ENCODE results near the gene AFF3. TPM values are rescaled to one million over a fixed set of nuclear protein-coding genes. Genes with fewer than 3 reads are reported as not detected.

Gene AFF3
- total RNA-seq, 2 experiments from 2014 or later: 3.1 to 3.5 TPM

DNA sequence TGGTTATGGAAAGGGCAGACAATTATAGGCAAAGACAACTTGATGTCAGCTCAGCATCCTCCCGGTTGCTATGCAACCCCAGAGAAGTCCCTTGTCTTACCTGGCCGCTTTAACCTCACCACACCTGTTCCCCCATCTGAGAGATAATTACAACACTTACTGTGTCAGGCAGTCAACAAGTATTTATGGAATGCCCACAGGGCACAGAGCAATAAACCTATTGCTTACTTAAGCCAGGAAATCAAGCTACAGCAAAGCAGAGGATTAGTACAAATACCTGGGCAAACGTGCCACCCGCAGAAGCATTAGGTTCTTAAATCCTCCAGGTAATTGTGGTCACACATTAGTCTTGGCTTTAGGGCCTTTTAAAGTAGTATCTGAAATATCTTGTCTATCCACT is 332.2 kb downstream of the AFF3 start:
- Mint-ChIP-seq H3K9me3 (no peaks in the 10 kb centered on the region), H3K4me1 (ENCODE audit: low read depth) (no peaks in the 10 kb centered on the region), H3K27me3 (no peaks in the 10 kb centered on the region), H3K36me3 (ENCODE audit: low read depth) (no peaks in the 10 kb centered on the region), H3K4me3 (no peak overlapping the region), H3K27ac (no peak overlapping the region)
- no peak for TF ChIP-seq CTCF (IDR thresholded peaks at IDR 0.05)
- ATAC-seq: no peak
- ChIA-PET POLR2A (no interaction called here), CTCF (interaction anchor here (1.1 kb wide), 1 partner anchor 9 kb away, joined by 5 read pairs; no protein-coding TSS in a partner anchor)
- intact Hi-C loops (cut with micrococcal nuclease): no loop called here
- DNase-seq: no peak

DNA sequence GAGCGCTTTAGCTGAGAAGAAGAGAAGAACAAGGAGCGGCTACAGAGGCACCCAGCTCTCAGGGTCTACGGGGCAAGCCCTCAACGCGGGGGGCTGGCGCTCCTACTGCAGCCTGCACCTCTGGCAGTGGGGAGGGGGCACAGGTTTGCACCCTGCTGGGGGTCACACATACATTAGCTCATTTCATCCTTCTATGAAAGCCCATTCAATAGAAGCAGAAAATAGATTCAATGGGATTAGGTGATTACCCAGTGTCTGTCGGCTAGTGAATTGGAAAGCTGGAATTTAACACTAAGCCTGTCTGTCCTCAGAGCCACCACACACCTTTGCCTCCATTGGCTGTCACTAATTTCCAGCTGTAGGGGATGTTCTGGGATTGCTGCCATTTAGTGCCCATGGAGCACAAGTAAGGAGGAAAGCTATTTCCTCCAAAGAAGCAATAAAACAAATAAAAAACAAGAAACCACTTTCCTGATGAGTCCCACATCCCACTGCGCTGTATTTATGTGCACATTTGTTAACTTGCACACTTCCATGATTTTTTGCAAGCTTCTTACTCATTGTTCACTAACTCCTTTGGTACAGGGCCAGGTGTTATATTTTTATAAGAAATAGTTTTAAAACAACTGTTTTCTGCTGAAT is 333.0 kb downstream of the AFF3 start:
- intact Hi-C loops (cut with micrococcal nuclease): no loop called here
- no peaks in the 10 kb centered on the region for H3K4me1 Mint-ChIP-seq (ENCODE audit: low read depth)
- POLR2A ChIA-PET: no interaction called here

DNA sequence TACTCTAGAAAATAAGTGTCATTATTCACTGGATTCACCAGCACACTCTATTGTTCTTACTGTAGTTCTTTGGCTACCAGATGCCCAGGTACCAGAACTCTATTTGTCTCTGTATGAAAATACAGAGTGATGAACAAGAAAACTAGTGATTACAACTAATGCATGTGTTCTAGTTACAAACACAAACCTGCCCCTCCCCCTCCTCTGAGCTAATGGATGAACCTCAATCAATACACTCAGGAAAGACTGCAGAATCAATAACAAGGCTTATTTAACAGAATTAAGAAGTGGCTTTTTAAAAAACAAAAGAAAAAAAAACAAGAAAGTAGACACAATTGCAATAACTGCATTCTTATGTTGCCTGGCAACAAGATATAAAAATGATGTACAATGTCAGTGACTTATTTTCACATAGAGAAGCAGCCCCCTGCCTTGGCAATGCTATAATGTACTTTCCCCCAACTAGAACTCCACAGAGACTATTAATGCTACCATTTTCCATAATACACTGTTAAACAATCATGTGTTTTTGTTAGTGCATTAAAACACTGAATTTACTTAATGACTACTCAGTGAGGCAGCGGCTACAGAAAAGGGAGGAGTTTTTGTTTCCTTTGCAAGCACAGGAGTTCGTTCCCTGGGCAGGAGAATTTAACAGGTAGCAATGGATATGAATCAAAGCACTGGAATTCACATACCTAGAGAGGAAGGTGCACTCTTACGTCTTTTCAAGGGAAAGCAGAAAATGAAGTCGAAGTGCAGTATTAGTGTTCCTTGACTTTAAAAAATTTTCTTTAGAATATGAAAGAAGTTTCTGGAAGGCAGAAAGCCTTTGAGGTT is 333.8 kb downstream of the AFF3 start:
- ChIA-PET CTCF (interaction anchor here (1.1 kb wide), 1 partner anchor 10 kb away, joined by 5 read pairs; no protein-coding TSS in a partner anchor), POLR2A (no interaction called here)
- H3K27ac Mint-ChIP-seq: no peak overlapping the region
- no peak overlapping the region for H3K4me3 Mint-ChIP-seq
- no peaks in the 10 kb centered on the region for H3K27me3 Mint-ChIP-seq
- no peak for TF ChIP-seq CTCF (IDR thresholded peaks at IDR 0.05)
- H3K9me3 Mint-ChIP-seq: no peaks in the 10 kb centered on the region
- DNase-seq: no peak
- H3K4me1 Mint-ChIP-seq (ENCODE audit: low read depth): no peaks in the 10 kb centered on the region
- intact Hi-C loops (cut with micrococcal nuclease): no loop called here
- ATAC-seq: no peak
- H3K36me3 Mint-ChIP-seq (ENCODE audit: low read depth): no peaks in the 10 kb centered on the region

More for the DNA sequence above, 333.0 kb downstream of the AFF3 start:
- no peak for ATAC-seq
- no peaks in the 10 kb centered on the region for H3K27me3 Mint-ChIP-seq
- no peak overlapping the region for H3K4me3 Mint-ChIP-seq
- no peaks in the 10 kb centered on the region for H3K9me3 Mint-ChIP-seq
- no peaks in the 10 kb centered on the region for H3K36me3 Mint-ChIP-seq (ENCODE audit: low read depth)
- DNase-seq: no peak
- no peak for TF ChIP-seq CTCF (IDR thresholded peaks at IDR 0.05)
- no peak overlapping the region for H3K27ac Mint-ChIP-seq
- CTCF ChIA-PET: interaction anchor here (1.1 kb wide), 1 partner anchor 9 kb away, joined by 5 read pairs; no protein-coding TSS in a partner anchor

DNA sequence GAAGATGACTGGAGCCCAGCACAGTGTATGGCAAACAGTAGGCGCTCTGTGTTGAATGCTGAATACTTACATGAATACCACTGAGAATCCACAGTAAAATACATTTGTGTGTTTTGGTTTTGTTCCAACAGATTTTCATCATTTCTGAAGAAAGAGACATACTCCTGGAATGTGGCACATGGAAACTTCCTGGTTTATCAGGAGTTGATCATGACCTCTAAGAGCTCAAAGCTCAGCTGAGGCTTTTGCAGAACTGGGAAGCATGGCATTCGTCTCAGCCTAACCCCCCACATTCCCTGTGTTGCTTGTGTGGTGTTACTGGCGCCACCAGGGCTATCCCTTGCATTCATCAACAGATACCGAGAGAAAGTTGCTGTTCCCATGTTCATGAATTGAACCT is 335.6 kb downstream of the AFF3 start:
- Mint-ChIP-seq H3K4me1 (ENCODE audit: low read depth) (no peaks in the 10 kb centered on the region), H3K9me3 (no peaks in the 10 kb centered on the region), H3K27ac (no peak overlapping the region), H3K27me3 (no peaks in the 10 kb centered on the region), H3K4me3 (no peak overlapping the region), H3K36me3 (ENCODE audit: low read depth) (no peaks in the 10 kb centered on the region)
- DNase-seq (no peak), ATAC-seq (no peak)
- POLR2A ChIA-PET: no interaction called here
- TF ChIP-seq CTCF (IDR thresholded peaks at IDR 0.05): no peak
- intact Hi-C loops (cut with micrococcal nuclease): no loop called here
- CTCF ChIA-PET: no interaction called here

- ChIA-PET POLR2A (no interaction called here), CTCF (no interaction called here)
- Mint-ChIP-seq H3K4me3 (no peak overlapping the region), H3K36me3 (ENCODE audit: low read depth) (no peaks in the 10 kb centered on the region), H3K27ac (no peak overlapping the region), H3K9me3 (no peaks in the 10 kb centered on the region), H3K4me1 (ENCODE audit: low read depth) (no peaks in the 10 kb centered on the region), H3K27me3 (no peaks in the 10 kb centered on the region)
- TF ChIP-seq CTCF (IDR thresholded peaks at IDR 0.05): no peak
- no peak for ATAC-seq
- DNase-seq: no peak
- intact Hi-C loops (cut with micrococcal nuclease): no loop called here
Observed at GRCh38 chr2:99805930-99806476, 336.4 kb downstream of the AFF3 start.

All from activated CD8-positive, alpha-beta T cell treated with anti-CD3 and anti-CD28 coated beads for 36 hours (primary cell).